ENCODE measurements around the gene COL15A1.

The COL15A1 gene

GRCh38 chr9:99030092-99030511 lies 86.4 kb downstream of the COL15A1 start:
- Histone ChIP-seq H3K36me3 (replicated peaks) (no peaks in the 10 kb centered on the region), H3K9me3 (no peaks in the 10 kb centered on the region), H3K4me3 (no peak overlapping the region), H3K4me1 (no peaks in the 10 kb centered on the region), H3K27me3 (ENCODE audit: low read depth) (no peaks in the 10 kb centered on the region)
- no peak for DNase-seq (ENCODE audit: low spot score in 2 of 2)
- in situ Hi-C loops (cut with MboI; ENCODE audit: low sequenced_read_pairs): no loop called here

- Histone ChIP-seq H3K27me3 (ENCODE audit: low read depth) (no peaks in the 10 kb centered on the region), H3K9me3 (no peaks in the 10 kb centered on the region), H3K36me3 (replicated peaks) (no peaks in the 10 kb centered on the region), H3K4me3 (no peak overlapping the region), H3K4me1 (no peaks in the 10 kb centered on the region)
- no peak for DNase-seq (ENCODE audit: low spot score in 2 of 2)
- in situ Hi-C loops (cut with MboI; ENCODE audit: low sequenced_read_pairs): no loop called here
These were observed 87.0 kb downstream of the COL15A1 start for GRCh38 chr9:99030610-99031109.

- H3K27me3 ChIP-seq (ENCODE audit: low read depth): no peaks in the 10 kb centered on the region
- DNase-seq (ENCODE audit: low spot score in 2 of 2): no peak
- in situ Hi-C loops (cut with MboI; ENCODE audit: low sequenced_read_pairs): no loop called here
- no peaks in the 10 kb centered on the region for H3K9me3 ChIP-seq
- H3K4me3 ChIP-seq: no peak overlapping the region
- H3K36me3 ChIP-seq (replicated peaks): no peaks in the 10 kb centered on the region
- no peaks in the 10 kb centered on the region for H3K4me1 ChIP-seq
These were observed 87.6 kb downstream of the COL15A1 start for GRCh38 chr9:99031319-99031718.

- no peak for DNase-seq (ENCODE audit: low spot score in 2 of 2)
- in situ Hi-C loops (cut with MboI; ENCODE audit: low sequenced_read_pairs): no loop called here
- Histone ChIP-seq H3K4me1 (no peaks in the 10 kb centered on the region), H3K4me3 (no peak overlapping the region), H3K9me3 (no peaks in the 10 kb centered on the region), H3K36me3 (replicated peaks) (no peaks in the 10 kb centered on the region), H3K27me3 (ENCODE audit: low read depth) (no peaks in the 10 kb centered on the region)
These were observed 88.3 kb downstream of the COL15A1 start for GRCh38 chr9:99031994-99032393.

- Histone ChIP-seq H3K36me3 (replicated peaks) (no peaks in the 10 kb centered on the region), H3K4me1 (no peaks in the 10 kb centered on the region), H3K9me3 (no peaks in the 10 kb centered on the region), H3K4me3 (no peak overlapping the region), H3K27me3 (ENCODE audit: low read depth) (peaks cover 6% of the 10 kb centered on the region)
- in situ Hi-C loops (cut with MboI; ENCODE audit: low sequenced_read_pairs): no loop called here
- DNase-seq (ENCODE audit: low spot score in 2 of 2): no peak
These were observed 90.4 kb downstream of the COL15A1 start for GRCh38 chr9:99034149-99034548.

- Histone ChIP-seq H3K4me3 (no peak overlapping the region), H3K9me3 (no peaks in the 10 kb centered on the region), H3K36me3 (replicated peaks) (no peaks in the 10 kb centered on the region), H3K4me1 (no peaks in the 10 kb centered on the region), H3K27me3 (ENCODE audit: low read depth) (peaks cover 6% of the 10 kb centered on the region)
- in situ Hi-C loops (cut with MboI; ENCODE audit: low sequenced_read_pairs): no loop called here
- DNase-seq (ENCODE audit: low spot score in 2 of 2): no peak
These were observed 91.6 kb downstream of the COL15A1 start for GRCh38 chr9:99035313-99035712.

- no peak for DNase-seq (ENCODE audit: low spot score in 2 of 2)
- no peaks in the 10 kb centered on the region for H3K4me1 ChIP-seq
- H3K27me3 ChIP-seq (ENCODE audit: low read depth): peaks cover 6% of the 10 kb centered on the region
- in situ Hi-C loops (cut with MboI; ENCODE audit: low sequenced_read_pairs): no loop called here
- H3K4me3 ChIP-seq: no peak overlapping the region
- H3K9me3 ChIP-seq: no peaks in the 10 kb centered on the region
- no peaks in the 10 kb centered on the region for H3K36me3 ChIP-seq (replicated peaks)
These were observed 94.2 kb downstream of the COL15A1 start for GRCh38 chr9:99037769-99038483.

- Histone ChIP-seq H3K9me3 (no peaks in the 10 kb centered on the region), H3K36me3 (replicated peaks) (no peaks in the 10 kb centered on the region), H3K4me3 (no peak overlapping the region), H3K27me3 (ENCODE audit: low read depth) (peaks cover 6% of the 10 kb centered on the region), H3K4me1 (no peaks in the 10 kb centered on the region)
- in situ Hi-C loops (cut with MboI; ENCODE audit: low sequenced_read_pairs): no loop called here
- no peak for DNase-seq (ENCODE audit: low spot score in 2 of 2)
These were observed 94.7 kb downstream of the COL15A1 start for GRCh38 chr9:99038484-99038820.

- Histone ChIP-seq H3K36me3 (replicated peaks) (no peaks in the 10 kb centered on the region), H3K27me3 (ENCODE audit: low read depth) (peaks cover 6% of the 10 kb centered on the region), H3K9me3 (no peaks in the 10 kb centered on the region), H3K4me1 (no peaks in the 10 kb centered on the region), H3K4me3 (no peak overlapping the region)
- in situ Hi-C loops (cut with MboI; ENCODE audit: low sequenced_read_pairs): no loop called here
- no peak for DNase-seq (ENCODE audit: low spot score in 2 of 2)
These were observed 95.9 kb downstream of the COL15A1 start for GRCh38 chr9:99039505-99040182.

GRCh38 chr9:99040251-99040900 lies 96.7 kb downstream of the COL15A1 start:
- no peaks in the 10 kb centered on the region for H3K9me3 ChIP-seq
- DNase-seq (ENCODE audit: low spot score in 2 of 2): no peak
- H3K4me1 ChIP-seq: no peaks in the 10 kb centered on the region
- in situ Hi-C loops (cut with MboI; ENCODE audit: low sequenced_read_pairs): no loop called here
- no peak overlapping the region for H3K4me3 ChIP-seq
- H3K27me3 ChIP-seq (ENCODE audit: low read depth): peaks cover 6% of the 10 kb centered on the region
- H3K36me3 ChIP-seq (replicated peaks): no peaks in the 10 kb centered on the region

- H3K4me1 ChIP-seq: no peaks in the 10 kb centered on the region
- in situ Hi-C loops (cut with MboI; ENCODE audit: low sequenced_read_pairs): no loop called here
- H3K4me3 ChIP-seq: no peak overlapping the region
- no peaks in the 10 kb centered on the region for H3K9me3 ChIP-seq
- no peaks in the 10 kb centered on the region for H3K36me3 ChIP-seq (replicated peaks)
- peaks cover 6% of the 10 kb centered on the region for H3K27me3 ChIP-seq (ENCODE audit: low read depth)
- no peak for DNase-seq (ENCODE audit: low spot score in 2 of 2)
These were observed 97.3 kb downstream of the COL15A1 start for GRCh38 chr9:99040911-99041582.

- in situ Hi-C loops (cut with MboI; ENCODE audit: low sequenced_read_pairs): no loop called here
- Histone ChIP-seq H3K27me3 (ENCODE audit: low read depth) (peaks cover 6% of the 10 kb centered on the region), H3K4me3 (no peak overlapping the region)
These were observed 97.9 kb downstream of the COL15A1 start for GRCh38 chr9:99041618-99042017.

GRCh38 chr9:99042620-99043019 lies 98.9 kb downstream of the COL15A1 start:
- no peaks in the 10 kb centered on the region for H3K36me3 ChIP-seq (replicated peaks)
- no peak overlapping the region for H3K4me3 ChIP-seq
- H3K9me3 ChIP-seq: no peaks in the 10 kb centered on the region
- H3K27me3 ChIP-seq (ENCODE audit: low read depth): peaks cover 6% of the 10 kb centered on the region
- no peak for DNase-seq (ENCODE audit: low spot score in 2 of 2)
- in situ Hi-C loops (cut with MboI; ENCODE audit: low sequenced_read_pairs): no loop called here
- no peaks in the 10 kb centered on the region for H3K4me1 ChIP-seq

More at GRCh38 chr9:99041618-99042017, 97.9 kb downstream of the COL15A1 start:
- no peak for DNase-seq (ENCODE audit: low spot score in 2 of 2)
- H3K9me3 ChIP-seq: no peaks in the 10 kb centered on the region
- H3K36me3 ChIP-seq (replicated peaks): no peaks in the 10 kb centered on the region
- H3K4me1 ChIP-seq: no peaks in the 10 kb centered on the region

- no peak overlapping the region for H3K4me3 ChIP-seq
- no peaks in the 10 kb centered on the region for H3K4me1 ChIP-seq
- in situ Hi-C loops (cut with MboI; ENCODE audit: low sequenced_read_pairs): no loop called here
- H3K9me3 ChIP-seq: no peaks in the 10 kb centered on the region
- H3K36me3 ChIP-seq (replicated peaks): no peaks in the 10 kb centered on the region
- H3K27me3 ChIP-seq (ENCODE audit: low read depth): no peaks in the 10 kb centered on the region
- no peak for DNase-seq (ENCODE audit: low spot score in 2 of 2)
These were observed 101.1 kb downstream of the COL15A1 start for GRCh38 chr9:99044827-99045226.
